Breast epithelium (tissue), 4 donors: ENCODE results near the gene BCCIP. TPM values are rescaled to one million over a fixed set of nuclear protein-coding genes. Genes with fewer than 3 reads are reported as not detected.
A peak's percentile ranks its signal among the peaks of the same experiment; 100 is the strongest.

ENCODE experiments used
- DNase-seq, 2 donors: peaks; one replicate each; pipeline ENCODE4 v3.0.0-alpha.2; 2019; ENCODE audit warnings: low spot score in 2 of 2
- H3K27ac ChIP-seq, 2 donors: fragments of 200-600 bp; sonication (generic) in 1 of 2; one replicate each; pipeline ENCODE4 v1.5.1; 2016 to 2019; ENCODE audit warnings: mild to moderate bottlenecking in 1 of 2
- H3K27me3 ChIP-seq, 2 donors: fragments of 200-600 bp; sonication (generic) in 1 of 2; one replicate each; pipeline versions ENCODE4 v1.5.1 to v1.6.0; 2017 to 2019; ENCODE audit warnings: control low read depth in 1 of 2, mild to moderate bottlenecking in 1 of 2
- H3K36me3 ChIP-seq: fragments of 200-600 bp; one replicate; pipeline ENCODE4 v1.5.1; 2019
- H3K4me1 ChIP-seq, 2 donors: fragments of 200-600 bp; sonication (generic); one replicate each; pipeline ENCODE4 v1.5.1; 2016 to 2019; ENCODE audit warnings: control low read depth in 1 of 2
- H3K4me3 ChIP-seq, 3 donors: fragments of 200-600 bp; sonication (generic); 1 replicate in 2 of 3; 2 replicates in 1 of 3; pipeline ENCODE4 v1.5.1; 2016 to 2019; ENCODE audit warnings: mild to moderate bottlenecking in 3 of 3, moderate library complexity in 2 of 3
- H3K9me3 ChIP-seq, 2 donors: fragments of 200-600 bp; sonication (generic) in 1 of 2; one replicate each; pipeline ENCODE4 v1.5.1; 2016 to 2019; ENCODE audit warnings: control low read depth in 1 of 2
- CTCF ChIP-seq, 3 donors: fragments of 450-650 bp; IDR thresholded peaks; one replicate each; pipeline ENCODE4 v1.5.1; 2016 to 2017; ENCODE audit warnings: antibody characterized with exemption in 3 of 3, mild to moderate bottlenecking in 3 of 3, moderate library complexity in 3 of 3
- POLR2A ChIP-seq: fragments of 450-650 bp; IDR thresholded peaks from one replicate; pipeline ENCODE4 v1.6.1; 2016; ENCODE audit warnings: antibody characterized with exemption, mild to moderate bottlenecking, moderate library complexity
- POLR2AphosphoS5 ChIP-seq, 3 donors: sonication (generic); formaldehyde crosslinking; IDR thresholded peaks; one replicate each; pipeline ENCODE4 v1.6.1; 2017; ENCODE audit warnings: antibody characterized with exemption in 3 of 3
- intact Hi-C: fragments of 100-400 bp; cut with DNase I; formaldehyde crosslinking; loops from one replicate; pipeline ENCODE4 v1.15.1; 2023; ENCODE audit warnings: low total_unique reads
- total RNA-seq, 3 donors: library from RNA; depleted of rRNA; stranded (reverse); fragments of >200 nt; gene quantifications; one replicate each; pipeline ENCODE4 v1.1.0, GENCODE V29; 2016

The BCCIP gene
- total RNA-seq, 3 donors from 2014 or later: 41.9 to 60.0 (median 46.5) TPM

- Histone ChIP-seq H3K36me3 (peaks cover 12% of the 10 kb centered on the region), H3K4me1 (no peaks in the 10 kb centered on the region), H3K4me3 (no peak overlapping the region), H3K9me3 (no peaks in the 10 kb centered on the region), H3K27ac (peak overlapping the region in 1 of 2 donors; percentile 14), H3K27me3 (no peaks in the 10 kb centered on the region)
- intact Hi-C loops: no loop called here
- no peak for DNase-seq
- TF ChIP-seq POLR2AphosphoS5 (IDR thresholded peaks at IDR 0.05) (no peak), CTCF (IDR thresholded peaks at IDR 0.05) (no peak), POLR2A (no peak)
Observed at GRCh38 chr10:125836746-125837145, 13.4 kb downstream of the BCCIP start.

- Histone ChIP-seq H3K36me3 (peaks cover 7% of the 10 kb centered on the region), H3K4me3 (no peak overlapping the region), H3K27ac (peak overlapping the region in 1 of 2 donors; percentile 33), H3K4me1 (no peaks in the 10 kb centered on the region), H3K9me3 (no peaks in the 10 kb centered on the region), H3K27me3 (no peaks in the 10 kb centered on the region)
- no peak for DNase-seq
- intact Hi-C loops: no loop called here
- TF ChIP-seq POLR2A (no peak), POLR2AphosphoS5 (IDR thresholded peaks at IDR 0.05) (no peak), CTCF (IDR thresholded peaks at IDR 0.05) (no peak)
Observed at GRCh38 chr10:125838802-125839575, 15.6 kb downstream of the BCCIP start.

- H3K4me1 ChIP-seq: no peaks in the 10 kb centered on the region
- no peak overlapping the region for H3K4me3 ChIP-seq
- H3K27me3 ChIP-seq: no peaks in the 10 kb centered on the region
- DNase-seq: no peak
- H3K27ac ChIP-seq: peak overlapping the region; percentile 8 to 57
- intact Hi-C loops: no loop called here
- H3K36me3 ChIP-seq: peaks cover 7% of the 10 kb centered on the region
- TF ChIP-seq POLR2A (no peak), POLR2AphosphoS5 (IDR thresholded peaks at IDR 0.05) (no peak), CTCF (IDR thresholded peaks at IDR 0.05) (no peak)
- no peaks in the 10 kb centered on the region for H3K9me3 ChIP-seq
Observed at GRCh38 chr10:125840406-125840805, 17.1 kb downstream of the BCCIP start.

GRCh38 chr10:125840955-125841354, 17.6 kb downstream of the BCCIP start:
- no peak for DNase-seq
- intact Hi-C loops: no loop called here
- no peak for TF ChIP-seq POLR2A
- TF ChIP-seq POLR2AphosphoS5 (IDR thresholded peaks at IDR 0.05): no peak
- no peak for TF ChIP-seq CTCF (IDR thresholded peaks at IDR 0.05)
- Histone ChIP-seq H3K4me1 (no peaks in the 10 kb centered on the region), H3K27ac (peak overlapping the region; percentile 8 to 57), H3K27me3 (no peaks in the 10 kb centered on the region), H3K4me3 (no peak overlapping the region), H3K36me3 (peaks cover 7% of the 10 kb centered on the region), H3K9me3 (no peaks in the 10 kb centered on the region)

- TF ChIP-seq POLR2A (no peak), POLR2AphosphoS5 (IDR thresholded peaks at IDR 0.05) (no peak), CTCF (IDR thresholded peaks at IDR 0.05) (no peak)
- Histone ChIP-seq H3K36me3 (no peaks in the 10 kb centered on the region), H3K9me3 (no peaks in the 10 kb centered on the region), H3K27ac (no peak overlapping the region), H3K4me3 (no peak overlapping the region), H3K4me1 (no peaks in the 10 kb centered on the region), H3K27me3 (no peaks in the 10 kb centered on the region)
- intact Hi-C loops: loop anchor here (2.0 kb wide), 1 partner anchor 27 kb away; no protein-coding TSS in a partner anchor
- DNase-seq: no peak
Observed at GRCh38 chr10:125843603-125844329, 20.4 kb downstream of the BCCIP start.
